HepG2 (cell line): ENCODE results near the gene PLLP. TPM values are rescaled to one million over a fixed set of nuclear protein-coding genes. Genes with fewer than 3 reads are reported as not detected.
A peak's percentile ranks its signal among the peaks of the same experiment; 100 is the strongest.

Source experiments
- HMGXB3 ChIP-seq: sonication (generic); formaldehyde crosslinking; IDR thresholded peaks from 2 replicates; pipeline ENCODE4 v1.4.0; 2020; ENCODE audit warnings: missing genetic modification reagents, borderline replicate concordance
- HNF4A ChIP-seq: sonication (generic); formaldehyde crosslinking; IDR thresholded peaks from 2 replicates; pipeline ENCODE4 v1.4.0; 2020; ENCODE audit warnings: missing genetic modification reagents
- MED1 ChIP-seq: sonication (generic); formaldehyde crosslinking; IDR thresholded peaks from 2 replicates; pipeline ENCODE4 v1.4.0; 2020; ENCODE audit warnings: missing genetic modification reagents
- NR0B2 ChIP-seq: sonication (generic); formaldehyde crosslinking; IDR thresholded peaks from 2 replicates; pipeline ENCODE4 v1.4.0; 2020; ENCODE audit warnings: mild to moderate bottlenecking, missing genetic modification reagents
- NR2F2 ChIP-seq: IDR thresholded peaks from 2 replicates; pipeline ENCODE4 v1.6.1; 2012; ENCODE audit warnings: low read depth, inconsistent platforms, borderline replicate concordance
- PATZ1 ChIP-seq: sonication (generic); formaldehyde crosslinking; IDR thresholded peaks from 2 replicates; pipeline ENCODE4 v1.4.0; 2020; ENCODE audit warnings: missing genetic modification reagents
- YEATS4 ChIP-seq: sonication (generic); formaldehyde crosslinking; IDR thresholded peaks from 2 replicates; pipeline ENCODE4 v1.4.0; 2020; ENCODE audit warnings: missing genetic modification reagents, borderline replicate concordance
- ZMAT5 ChIP-seq: sonication (generic); formaldehyde crosslinking; IDR thresholded peaks from 2 replicates; pipeline ENCODE4 v1.5.0; 2020; ENCODE audit warnings: mild to moderate bottlenecking, low read depth, missing genetic modification reagents, borderline replicate concordance
- ZNF280D ChIP-seq: sonication (generic); formaldehyde crosslinking; IDR thresholded peaks from 2 replicates; pipeline ENCODE4 v1.5.1; 2020; ENCODE audit warnings: mild to moderate bottlenecking, missing genetic modification reagents
- ZNF282 ChIP-seq: fragments of 450-650 bp; IDR thresholded peaks from 2 replicates; pipeline ENCODE4 v1.6.1; 2018; ENCODE audit not compliant: partially characterized antibody
- ZNF343 ChIP-seq: sonication (generic); formaldehyde crosslinking; IDR thresholded peaks from 2 replicates; pipeline ENCODE4 v1.4.0; 2020; ENCODE audit warnings: mild to moderate bottlenecking, missing genetic modification reagents
- ZNF512 ChIP-seq: sonication (generic); formaldehyde crosslinking; IDR thresholded peaks from 2 replicates; pipeline ENCODE4 v1.4.0; 2020; ENCODE audit warnings: mild to moderate bottlenecking, missing genetic modification reagents
- ZNF670 ChIP-seq: sonication (generic); formaldehyde crosslinking; IDR thresholded peaks from 2 replicates; pipeline ENCODE4 v1.8.0; 2022; ENCODE audit warnings: mild to moderate bottlenecking, missing genetic modification reagents, borderline replicate concordance
- ZNF777 ChIP-seq: sonication (generic); formaldehyde crosslinking; IDR thresholded peaks from 2 replicates; pipeline ENCODE4 v1.4.0; 2020; ENCODE audit warnings: missing genetic modification reagents
- ZNF816 ChIP-seq: sonication (generic); formaldehyde crosslinking; IDR thresholded peaks from 2 replicates; pipeline ENCODE4 v1.8.0; 2022; ENCODE audit warnings: missing genetic modification reagents, mild to moderate bottlenecking, borderline replicate concordance
- polyA plus RNA-seq, 8 experiments: library from polyadenylated mRNA; depleted of rRNA in 3 of 8; stranded (reverse) in 7 of 8; unstranded in 1 of 8; fragments of >200 nt; fragmentation: Illumina TruSeq in 4 of 8; extraction: Trizol in 4 of 8; gene quantifications; 2 replicates each; pipeline versions ENCODE4 v1.2.1 to v1.2.3, GENCODE V29; 2011 to 2016; ENCODE audit warnings: low read depth in 4 of 8, missing spikeins in 1 of 8, mixed read lengths in 1 of 8; ENCODE audit not compliant: insufficient read depth in 1 of 8
- total RNA-seq, 5 experiments: library from RNA; depleted of rRNA; stranded (reverse); fragments of >200 nt; fragmentation: Illumina TruSeq; extraction: Trizol; gene quantifications; 2 replicates each; pipeline ENCODE4 v1.2.3, GENCODE V29; 2016; ENCODE audit warnings: low read depth in 1 of 5

The PLLP gene
- total and polyA plus RNA-seq, 2 of the 13 experiments (the other 11 are each of a cell fraction or from before 2014, with no cell fraction given), result 60.6 to 127 TPM

GRCh38 chr16:57283214-57283958, 1.1 kb downstream of the PLLP start (continued):
- TF ChIP-seq HMGXB3 (CRISPR knock-in tag) (no peak), ZMAT5 (CRISPR knock-in tag) (no peak), ZNF343 (CRISPR knock-in tag) (0 out of 2 replicates have a peak, but pooled peaks have one; percentile 36), ZNF670 (CRISPR knock-in tag) (peak; percentile 0; the same call in 1 of the 2 replicates), NR2F2 (peak; percentile 24; the same call in 1 of the 2 replicates), NR0B2 (CRISPR knock-in tag) (0 out of 2 replicates have a peak, but pooled peaks have one; percentile 31), ZNF282 (no peak), ZNF280D (CRISPR knock-in tag) (peak; percentile 63; the same call in 1 of the 2 replicates), YEATS4 (CRISPR knock-in tag) (peak; percentile 52; the same call in 1 of the 2 replicates), HNF4A (CRISPR knock-in tag) (0 out of 2 replicates have a peak, but pooled peaks have one; percentile 28), ZNF777 (CRISPR knock-in tag) (0 out of 2 replicates have a peak, but pooled peaks have one; percentile 21), MED1 (CRISPR knock-in tag) (peak; percentile 23; the same call in 1 of the 2 replicates), ZNF816 (0 out of 2 replicates have a peak, but pooled peaks have one; percentile 7), ZNF512 (CRISPR knock-in tag) (0 out of 2 replicates have a peak, but pooled peaks have one; percentile 67), PATZ1 (peak; percentile 42; the same call in 1 of the 2 replicates)
